ENCODE results near the gene PCDHGA8.

- TF ChIP-seq POU2F2 (IDR thresholded peaks at IDR 0.05; ENCODE audit: low read depth, low read length) (no peak), POLR2AphosphoS5 (IDR thresholded peaks at IDR 0.05; ENCODE audit: low read depth, low read length) (no peak), SPI1 (IDR thresholded peaks at IDR 0.05; ENCODE audit: low read depth, low read length) (no peak)
Observed at GRCh38 chr5:141362719-141363118, 29.7 kb upstream of the PCDHGA8 start.
